ENCODE data around the gene ECT2L. TPM values are rescaled to one million over a fixed set of nuclear protein-coding genes. Genes with fewer than 3 reads are reported as not detected.

Gene ECT2L
- total RNA-seq, 1 donor from 2014 or later, result 0.40 TPM

GRCh38 chr6:138953451-138953850, 157.6 kb downstream of the ECT2L start:
- peaks cover 8% of the 10 kb centered on the region for H3K4me1 Mint-ChIP-seq

More at GRCh38 chr6:138953451-138953850, 157.6 kb downstream of the ECT2L start:
- DNase-seq (ENCODE audit: low spot score in 2 of 2, unreplicated experiment in 2 of 2), result no peak
- peaks cover 15% of the 10 kb centered on the region for H3K36me3 Mint-ChIP-seq
- no peaks in the 10 kb centered on the region for H3K27me3 Mint-ChIP-seq (ENCODE audit: low read depth)
- peaks cover 8% of the 10 kb centered on the region for H3K9me3 Mint-ChIP-seq
- no peak for TF ChIP-seq CTCF (IDR thresholded peaks at IDR 0.05; ENCODE audit: unreplicated experiment)
- no peak overlapping the region for H3K27ac Mint-ChIP-seq
- no peak overlapping the region for H3K4me3 Mint-ChIP-seq

Other genes starting within 250 kb of the ECT2L start
- gene CCDC28A, start 22.3 kb upstream of the ECT2L start, total RNA-seq, result 12.7 to 15.0 TPM (median 13.3 TPM) in 3 replicates
- 85.6 to 95.4 TPM (median 89.4 TPM) in 3 replicates for gene REPS1, start 192.2 kb downstream of the ECT2L start, total RNA-seq
- gene ABRACL, start 232.7 kb downstream of the ECT2L start, total RNA-seq, result 60.6 to 63.0 TPM (median 60.9 TPM) in 3 replicates

Data from mesothelial cell of epicardium (in vitro differentiated cells).